IMR-90 (cell line): Measurements from ENCODE around the gene MAFG. TPM values are rescaled to one million over a fixed set of nuclear protein-coding genes. Genes with fewer than 3 reads are reported as not detected.

Experiments used
- ATAC-seq: fragments of 200-7000 bp; cut with Tn5 transposase; 2 replicates; pipeline ENCODE4 v1.9.1; 2020; ENCODE audit warnings: low read depth, mild to moderate bottlenecking, moderate library complexity
- BruUV-seq: library from RNA; stranded (reverse); fragments of 400-500 nt; replicated peaks from 2 replicates; lab custom pipeline; 2021; lab: Mats Ljungman, UMichigan
- CTCF ChIA-PET: fragments of 300-600 bp; formaldehyde crosslinking; extraction: SDS; loops from one replicate; lab custom pipeline; 2021; ENCODE audit warnings: antibody characterized with exemption; lab: Yijun Ruan, JAX
- POLR2A ChIA-PET: fragments of 300-600 bp; sonication (Branson Sonifier 250); formaldehyde crosslinking; loops from one replicate; lab custom pipeline; 2022; ENCODE audit warnings: antibody characterized with exemption; ENCODE audit not compliant: unreplicated experiment; lab: Charles Lee
- DNase-seq: peaks from one replicate; pipeline ENCODE4 v3.0.0; 2013
- H2AFZ ChIP-seq: replicated peaks from 2 replicates; pipeline ENCODE3; 2013; ENCODE audit warnings: low read length, mild to moderate bottlenecking; ENCODE audit not compliant: poor library complexity
- H2AK5ac ChIP-seq: 2 replicates; pipeline ENCODE4 v1.6.1; 2013; ENCODE audit warnings: low read depth, low read length, inconsistent platforms
- H2AK9ac ChIP-seq: replicated peaks from 2 replicates; pipeline ENCODE3; 2013; ENCODE audit warnings: mild to moderate bottlenecking, low read depth, low read length, moderate library complexity; ENCODE audit not compliant: poor library complexity
- H2BK120ac ChIP-seq: 2 replicates; pipeline ENCODE4 v1.6.1; 2013; ENCODE audit warnings: low read depth, low read length, inconsistent platforms
- H2BK15ac ChIP-seq: 3 replicates; pipeline ENCODE4 v1.6.1; 2013; ENCODE audit warnings: low read depth, low read length, inconsistent platforms
- H2BK20ac ChIP-seq: 2 replicates; pipeline ENCODE4 v1.6.1; 2013; ENCODE audit warnings: low read depth, mild to moderate bottlenecking, inconsistent platforms, low read length, moderate library complexity
- H2BK5ac ChIP-seq: 2 replicates; pipeline ENCODE4 v1.6.1; 2013; ENCODE audit warnings: mild to moderate bottlenecking, low read depth, low read length, inconsistent platforms; ENCODE audit not compliant: poor library complexity, severe bottlenecking
- H3K14ac ChIP-seq: replicated peaks from 2 replicates; pipeline ENCODE4 v1.6.1; 2013; ENCODE audit warnings: low read depth, low read length, inconsistent platforms
- H3K18ac ChIP-seq: 2 replicates; pipeline ENCODE4 v1.6.1; 2013; ENCODE audit warnings: low read depth, low read length, control low read depth
- H3K23ac ChIP-seq: 2 replicates; pipeline ENCODE4 v1.6.1; 2013; ENCODE audit warnings: low read depth, low read length, inconsistent platforms
- H3K27ac ChIP-seq: 2 replicates; pipeline ENCODE4 v1.5.1; 2013; ENCODE audit warnings: mild to moderate bottlenecking, control low read depth, low read length; ENCODE audit not compliant: insufficient read depth
- H3K27me3 ChIP-seq: 2 replicates; pipeline ENCODE4 v1.6.1; 2013; ENCODE audit warnings: low read length; ENCODE audit not compliant: control insufficient read depth, insufficient read depth
- H3K36me3 ChIP-seq: 2 replicates; pipeline ENCODE4 v1.6.1; 2013; ENCODE audit warnings: low read length, mixed read lengths; ENCODE audit not compliant: control insufficient read depth, insufficient read depth
- H3K4ac ChIP-seq: 2 replicates; pipeline ENCODE4 v1.6.1; 2013; ENCODE audit warnings: low read depth, low read length, inconsistent platforms
- H3K4me1 ChIP-seq: 2 replicates; pipeline ENCODE4 v1.6.1; 2013; ENCODE audit warnings: low read length, mixed read lengths; ENCODE audit not compliant: control insufficient read depth, insufficient read depth
- H3K4me2 ChIP-seq: 2 replicates; pipeline ENCODE4 v1.6.1; 2013; ENCODE audit warnings: low read depth, mild to moderate bottlenecking, control low read depth, low read length, moderate library complexity
- H3K4me3 ChIP-seq: 2 replicates; pipeline ENCODE4 v1.5.1; 2013; ENCODE audit warnings: low read depth, mild to moderate bottlenecking, control low read depth, low read length, moderate library complexity; ENCODE audit not compliant: insufficient read depth
- H3K56ac ChIP-seq: 2 replicates; pipeline ENCODE4 v1.6.1; 2013; ENCODE audit warnings: low read length, inconsistent platforms; ENCODE audit not compliant: insufficient read depth; ENCODE audit errors: extremely low read depth
- H3K79me1 ChIP-seq, 2 experiments: 2 replicates each; pipeline ENCODE4 v1.6.1; 2013; ENCODE audit warnings: low read length in 2 of 2, inconsistent platforms in 1 of 2, low read depth in 1 of 2
- H3K9ac ChIP-seq: 2 replicates; pipeline ENCODE4 v1.6.1; 2013; ENCODE audit warnings: low read depth, low read length, control low read depth
- H3K9me1 ChIP-seq: 2 replicates; pipeline ENCODE4 v1.6.1; 2013; ENCODE audit warnings: low read length, inconsistent platforms; ENCODE audit not compliant: insufficient read depth
- H3K9me3 ChIP-seq: 2 replicates; pipeline ENCODE4 v1.6.1; 2013; ENCODE audit warnings: low read length; ENCODE audit not compliant: control insufficient read depth, insufficient read depth
- H4K20me1 ChIP-seq: 2 replicates; pipeline ENCODE4 v1.6.1; 2013; ENCODE audit warnings: low read length, inconsistent platforms; ENCODE audit not compliant: insufficient read depth
- H4K5ac ChIP-seq: 2 replicates; pipeline ENCODE4 v1.6.1; 2013; ENCODE audit warnings: mild to moderate bottlenecking, low read depth, low read length, control low read depth
- H4K8ac ChIP-seq, 2 experiments: 2 replicates each; pipeline ENCODE4 v1.6.1; 2013; ENCODE audit warnings: low read depth in 2 of 2, low read length in 2 of 2, control low read depth in 1 of 2, inconsistent platforms in 1 of 2
- H4K91ac ChIP-seq: 2 replicates; pipeline ENCODE4 v1.6.1; 2013; ENCODE audit warnings: low read depth, low read length, inconsistent platforms; ENCODE audit not compliant: insufficient read depth
- BHLHE40 ChIP-seq: fragments of 150-350 bp; IDR thresholded peaks from 2 replicates; pipeline ENCODE4 v1.6.1; 2016; ENCODE audit warnings: mild to moderate bottlenecking, low read depth, low read length
- CEBPB ChIP-seq: IDR thresholded peaks from 2 replicates; pipeline ENCODE4 v1.6.1; 2012; ENCODE audit warnings: low read depth, low read length, improper control_type of control experiment
- FOS ChIP-seq: fragments of 150-350 bp; IDR thresholded peaks from 2 replicates; pipeline ENCODE4 v1.6.1; 2016; ENCODE audit warnings: low read depth, low read length
- MAFK ChIP-seq: IDR thresholded peaks from 2 replicates; pipeline ENCODE4 v1.6.1; 2012; ENCODE audit warnings: low read depth, low read length, improper control_type of control experiment
- MAZ ChIP-seq: IDR thresholded peaks from 2 replicates; pipeline ENCODE4 v1.6.1; 2012; ENCODE audit warnings: low read depth, mild to moderate bottlenecking, low read length, improper control_type of control experiment, moderate library complexity, borderline replicate concordance
- RAD21 ChIP-seq: IDR thresholded peaks from 2 replicates; pipeline ENCODE4 v1.6.1; 2012; ENCODE audit warnings: low read length, improper control_type of control experiment
- RFX5 ChIP-seq: IDR thresholded peaks from 2 replicates; pipeline ENCODE4 v1.8.0; 2012; ENCODE audit warnings: low read depth, mild to moderate bottlenecking, low read length, moderate library complexity
- SMC3 ChIP-seq: fragments of 150-350 bp; IDR thresholded peaks from 2 replicates; pipeline ENCODE4 v1.6.1; 2016; ENCODE audit warnings: low read depth, mild to moderate bottlenecking, antibody characterized with exemption, low read length, moderate library complexity
- WGBS, 2 experiments: methylation state at CpG; one replicate each; pipeline versions ENCODE4 v1.1.5 to v1.1.7; 2013; ENCODE audit warnings: missing lambda C conversion rate in 2 of 2; ENCODE audit not compliant: insufficient read length in 1 of 2; ENCODE audit errors: extremely low coverage in 2 of 2; 5-methylcytosine and 5-hydroxymethylcytosine counted together
- dilution Hi-C: fragments of 300-500 bp; cut with HindIII; formaldehyde crosslinking; loops from one replicate; pipeline ENCODE4 v1.14.3; 2018; ENCODE audit warnings: low sequenced_read_pairs; ENCODE audit not compliant: unreplicated experiment
- in situ Hi-C: fragments of 300-500 bp; cut with MboI; formaldehyde crosslinking; loops from 3 replicates; pipeline ENCODE4 v1.14.3; 2019; ENCODE audit warnings: low sequenced_read_pairs, inconsistent platforms, mixed read lengths
- intact Hi-C: fragments of 100-400 bp; cut with micrococcal nuclease; formaldehyde crosslinking; loops from 2 replicates; pipeline ENCODE4 v1.10.0; 2022
- polyA plus RNA-seq, 3 experiments: library from polyadenylated mRNA; depleted of rRNA; stranded (reverse); fragments of >200 nt; gene quantifications; 2 replicates each; pipeline ENCODE4 v1.2.3, GENCODE V29; 2012; ENCODE audit warnings: low replicate concordance in 1 of 3
- total RNA-seq: library from RNA; depleted of rRNA; stranded (reverse); fragments of >200 nt; gene quantifications from 2 replicates; pipeline ENCODE4 v1.2.3, GENCODE V29; 2012
- TF ChIP-seq, protein P1 (sequence below): fragments of 150-350 bp; IDR thresholded peaks from 2 replicates; pipeline ENCODE4 v1.6.1; 2017; ENCODE audit warnings: mild to moderate bottlenecking, antibody characterized with exemption, low read length, low read depth
- TF ChIP-seq, protein P2 (sequence below): fragments of 150-350 bp; IDR thresholded peaks from 2 replicates; pipeline ENCODE4 v1.6.1; 2016; ENCODE audit warnings: low read depth, mild to moderate bottlenecking, low read length, moderate library complexity, borderline replicate concordance

Gene MAFG
- total and polyA plus RNA-seq, 2 of the 4 experiments (the other 2 are of a cell fraction), result 6.1 to 15.4 TPM

DNA sequence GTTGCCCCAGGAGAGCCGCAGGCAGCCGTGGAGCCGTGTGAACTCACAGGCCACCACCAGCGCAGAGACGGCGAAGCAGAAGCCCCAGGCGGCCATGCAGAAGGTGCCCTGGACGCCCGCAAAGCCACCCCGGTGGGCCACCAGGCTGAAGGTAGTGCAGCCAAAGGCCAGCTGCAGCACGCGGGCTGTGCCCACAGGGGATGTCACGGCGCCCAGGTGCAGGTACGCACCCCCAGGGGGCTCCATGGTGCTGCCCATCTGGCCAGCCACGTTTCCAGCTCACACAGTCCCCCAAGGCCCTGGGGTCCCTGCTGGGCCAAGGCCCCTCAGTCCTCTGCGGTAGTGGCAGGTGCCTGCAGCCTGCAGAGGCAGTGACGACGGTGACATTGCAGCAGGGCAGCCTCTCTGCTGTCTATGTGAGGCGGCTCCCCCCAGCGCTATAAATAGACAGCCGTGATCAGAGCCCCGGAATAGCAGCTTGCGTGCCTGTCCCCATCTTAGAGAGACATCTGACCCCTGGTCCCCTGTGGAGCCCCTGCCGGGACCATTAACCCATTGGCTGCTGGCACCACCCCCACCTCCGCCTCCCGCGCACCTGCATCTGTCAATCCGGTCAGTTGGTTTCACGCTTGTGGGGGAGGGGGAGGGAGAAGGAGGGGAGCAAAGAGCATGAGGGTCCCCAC is 14.1 kb upstream of the MAFG start:
- intact Hi-C loops, result no loop called here
- H3K9me3 ChIP-seq, result no peaks in the 10 kb centered on the region

More for the DNA sequence above, 14.1 kb upstream of the MAFG start:
- Histone ChIP-seq H3K14ac (no peak overlapping the region), H3K27ac (no peak overlapping the region), H3K79me1 (peaks cover 2 to 4% of the 10 kb centered on the region in 2 experiments; a peak in 3 of 4 replicates), H3K23ac (no peak overlapping the region), H3K4me3 (no peak overlapping the region), H2BK20ac (no peak overlapping the region), H4K5ac (no peak overlapping the region), H3K4me2 (no peak overlapping the region), H2AK5ac (no peak overlapping the region), H3K27me3 (peaks cover 25% of the 10 kb centered on the region), H3K4ac (no peak overlapping the region), H2BK120ac (no peak overlapping the region), H3K9ac (no peak overlapping the region), H2AK9ac (no peak overlapping the region), H3K4me1 (no peaks in the 10 kb centered on the region), H4K8ac (no peak overlapping the region), H4K91ac (no peak overlapping the region), H3K18ac (no peak overlapping the region), H3K9me1 (no peaks in the 10 kb centered on the region), H3K56ac (no peak overlapping the region), H4K20me1 (no peaks in the 10 kb centered on the region; the same call in 1 of the 2 replicates), H2BK5ac (no peak overlapping the region), H3K36me3 (no peaks in the 10 kb centered on the region), H2BK15ac (no peak overlapping the region), H2AFZ (peak overlapping the region; percentile 3)
- ATAC-seq (no peak), DNase-seq (no peak)
- no peak for TF ChIP-seq RFX5
- TF ChIP-seq SMC3, result no peak
- TF ChIP-seq BHLHE40, result no peak
- TF ChIP-seq, protein P1, sequence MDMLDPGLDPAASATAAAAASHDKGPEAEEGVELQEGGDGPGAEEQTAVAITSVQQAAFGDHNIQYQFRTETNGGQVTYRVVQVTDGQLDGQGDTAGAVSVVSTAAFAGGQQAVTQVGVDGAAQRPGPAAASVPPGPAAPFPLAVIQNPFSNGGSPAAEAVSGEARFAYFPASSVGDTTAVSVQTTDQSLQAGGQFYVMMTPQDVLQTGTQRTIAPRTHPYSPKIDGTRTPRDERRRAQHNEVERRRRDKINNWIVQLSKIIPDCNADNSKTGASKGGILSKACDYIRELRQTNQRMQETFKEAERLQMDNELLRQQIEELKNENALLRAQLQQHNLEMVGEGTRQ, result no peak
- no peak for TF ChIP-seq CEBPB
- no peak for TF ChIP-seq MAFK
- TF ChIP-seq RAD21, result no peak
- TF ChIP-seq FOS, result no peak
- TF ChIP-seq, protein P2, sequence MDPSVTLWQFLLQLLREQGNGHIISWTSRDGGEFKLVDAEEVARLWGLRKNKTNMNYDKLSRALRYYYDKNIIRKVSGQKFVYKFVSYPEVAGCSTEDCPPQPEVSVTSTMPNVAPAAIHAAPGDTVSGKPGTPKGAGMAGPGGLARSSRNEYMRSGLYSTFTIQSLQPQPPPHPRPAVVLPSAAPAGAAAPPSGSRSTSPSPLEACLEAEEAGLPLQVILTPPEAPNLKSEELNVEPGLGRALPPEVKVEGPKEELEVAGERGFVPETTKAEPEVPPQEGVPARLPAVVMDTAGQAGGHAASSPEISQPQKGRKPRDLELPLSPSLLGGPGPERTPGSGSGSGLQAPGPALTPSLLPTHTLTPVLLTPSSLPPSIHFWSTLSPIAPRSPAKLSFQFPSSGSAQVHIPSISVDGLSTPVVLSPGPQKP, result no peak
- TF ChIP-seq MAZ, result no peak
- ChIA-PET CTCF (no interaction called here), POLR2A (no interaction called here)
- dilution Hi-C loops (no loop called here), in situ Hi-C loops (no loop called here)
- BruUV-seq, result no TSS peak
- WGBS, 2 experiments, result 49% methylated on average over 23 of the region's 30 CpGs; no CpG with 5 or more reads in 1 of the 2 experiments
